Islet of Langerhans (tissue), 1 donor: ENCODE results near the gene PDK4.
"Not testable (repeated sequence)": the region's sequence is repeated elsewhere in the genome, so short reads cannot be mapped to it uniquely, and the experiment has no call there.

Experiments
- FAIRE-seq: peaks from one replicate; lab custom pipeline; 2011; peaks lifted over from hg19 to GRCh38; lab: Jason Lieb, UNC

Gene PDK4

DNA sequence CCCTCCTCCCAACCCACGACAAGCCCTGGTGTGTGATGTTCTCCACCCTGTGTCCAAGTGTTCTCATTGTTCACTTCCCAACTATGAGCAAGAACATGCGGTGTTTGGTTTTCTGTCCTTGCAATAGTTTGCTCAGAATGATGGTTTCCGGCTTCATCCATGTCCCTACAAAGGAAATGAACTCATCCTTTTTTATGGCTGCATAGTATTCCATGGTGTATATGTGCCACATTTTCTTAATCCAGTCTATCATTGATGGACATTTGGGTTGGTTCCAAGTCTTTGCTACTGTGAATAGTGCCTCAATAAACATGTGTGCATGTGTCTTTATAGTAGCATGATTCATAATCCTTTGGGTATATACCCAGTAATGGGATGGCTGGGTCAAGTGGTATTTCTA lies 8.5 kb upstream of the PDK4 start:
- not testable (repeated sequence) for FAIRE-seq

DNA sequence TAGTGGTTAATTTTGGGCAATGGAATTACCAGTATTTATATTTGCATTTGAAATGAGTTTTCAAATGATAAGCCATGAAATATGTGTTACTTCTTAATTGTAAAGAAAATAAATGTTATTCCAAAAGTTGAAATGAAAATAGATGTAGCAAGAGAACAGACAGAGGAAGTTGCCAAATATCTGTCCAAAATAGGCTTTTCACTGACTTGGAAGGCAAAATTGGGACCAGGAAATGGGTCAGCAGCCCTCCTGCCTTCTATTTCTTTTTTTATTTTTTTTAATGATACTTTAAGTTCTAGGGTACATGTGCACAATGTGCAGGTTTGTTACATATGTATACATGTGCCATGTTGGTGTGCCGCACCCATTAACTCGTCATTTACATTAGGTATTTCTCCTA lies 8.1 kb upstream of the PDK4 start:
- FAIRE-seq, result not testable (repeated sequence)

GRCh38 chr7:95602421-95602820 lies 6.1 kb upstream of the PDK4 start:
- FAIRE-seq, result no peak

DNA sequence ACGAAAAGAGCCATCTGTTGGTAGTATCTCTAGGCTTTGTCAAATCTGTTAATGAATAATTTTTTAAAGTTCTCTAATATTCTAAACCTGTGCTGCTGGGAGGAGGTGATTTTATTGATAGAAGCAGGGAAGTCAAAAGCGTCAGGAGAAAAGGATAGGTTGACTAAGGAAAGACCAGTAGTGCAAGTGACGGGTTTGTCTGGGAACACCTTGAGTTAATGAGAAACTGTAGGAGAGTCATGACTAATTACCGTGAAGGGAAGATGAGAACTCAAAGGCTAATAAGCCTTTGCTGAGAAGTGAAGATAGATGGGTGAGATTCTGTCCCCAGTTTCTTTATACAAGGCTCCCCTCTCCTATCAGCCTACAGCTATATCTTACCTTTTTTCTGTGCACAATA lies 5.0 kb upstream of the PDK4 start:
- FAIRE-seq, result no peak

DNA sequence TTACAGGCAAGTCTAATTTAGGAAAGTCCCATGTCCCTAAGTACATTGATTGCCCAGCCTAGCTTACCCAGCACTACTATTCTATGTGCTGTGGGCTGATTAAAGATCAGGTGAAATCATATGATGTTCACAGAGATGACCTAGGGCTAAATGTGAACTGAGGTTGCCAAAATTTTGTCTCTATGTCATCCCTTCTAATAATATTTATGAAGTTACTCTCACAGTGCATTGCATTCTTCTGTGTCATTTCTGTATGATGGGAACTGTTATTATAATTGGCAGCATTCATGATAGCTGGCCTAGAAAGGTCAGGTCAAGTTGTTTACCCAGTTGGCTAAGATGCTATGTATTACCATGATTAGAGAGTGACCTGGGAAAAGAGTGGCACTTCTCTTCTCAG lies 2.8 kb upstream of the PDK4 start:
- FAIRE-seq, result no peak

GRCh38 chr7:95598511-95598910 lies 2.2 kb upstream of the PDK4 start:
- FAIRE-seq, result no peak

DNA sequence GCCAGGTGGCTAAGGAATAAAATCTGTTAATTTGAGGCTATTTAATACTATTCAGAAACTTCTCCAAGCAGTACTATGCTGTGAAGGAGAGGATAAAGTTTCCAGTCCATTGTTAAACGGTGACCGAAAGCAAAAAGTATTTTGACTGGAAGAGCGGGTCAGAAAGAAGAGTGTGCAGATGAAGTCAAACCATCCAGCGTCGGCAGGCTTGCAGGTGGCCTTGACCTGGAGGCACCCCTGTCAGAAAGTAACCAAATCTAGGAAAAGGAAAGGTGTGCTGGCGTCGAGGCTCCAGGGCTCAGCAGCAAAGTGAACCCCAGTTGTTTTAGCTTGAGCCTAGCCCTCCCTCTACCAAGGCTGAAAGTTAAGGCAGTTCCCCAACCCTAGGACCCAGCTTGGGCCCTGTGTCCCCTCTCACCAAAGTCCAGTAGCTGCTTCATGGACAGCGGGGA lies 544 bp downstream of the PDK4 start:
- FAIRE-seq, result peak; percentile 24

DNA sequence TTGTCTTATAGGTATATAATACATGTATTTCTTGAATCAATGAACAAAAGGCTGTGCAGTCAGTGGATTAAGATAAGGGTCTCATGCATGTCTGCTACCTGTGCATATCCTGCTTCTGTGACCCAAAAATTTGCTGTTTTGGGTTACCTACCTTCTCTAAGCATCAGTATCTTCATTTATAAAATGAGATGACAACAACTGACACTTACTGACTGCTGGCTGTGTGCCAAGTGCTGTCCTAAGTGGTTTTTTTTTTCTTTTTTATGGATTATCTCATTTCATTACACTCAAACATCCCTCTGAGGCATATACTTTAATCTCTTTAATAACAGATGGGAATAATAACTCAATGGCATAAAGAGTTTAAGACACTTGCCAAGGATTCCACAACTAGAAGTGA lies 2.1 kb downstream of the PDK4 start:
- FAIRE-seq, result peak; percentile 41

- FAIRE-seq, result no peak
These were observed 3.0 kb downstream of the PDK4 start for GRCh38 chr7:95593343-95593742.

- no peak for FAIRE-seq
These were observed 3.7 kb downstream of the PDK4 start for GRCh38 chr7:95592570-95592969.

GRCh38 chr7:95590387-95591248 lies 5.7 kb downstream of the PDK4 start:
- FAIRE-seq, result peak; percentile 91

GRCh38 chr7:95589766-95590165 lies 6.5 kb downstream of the PDK4 start:
- no peak for FAIRE-seq

DNA sequence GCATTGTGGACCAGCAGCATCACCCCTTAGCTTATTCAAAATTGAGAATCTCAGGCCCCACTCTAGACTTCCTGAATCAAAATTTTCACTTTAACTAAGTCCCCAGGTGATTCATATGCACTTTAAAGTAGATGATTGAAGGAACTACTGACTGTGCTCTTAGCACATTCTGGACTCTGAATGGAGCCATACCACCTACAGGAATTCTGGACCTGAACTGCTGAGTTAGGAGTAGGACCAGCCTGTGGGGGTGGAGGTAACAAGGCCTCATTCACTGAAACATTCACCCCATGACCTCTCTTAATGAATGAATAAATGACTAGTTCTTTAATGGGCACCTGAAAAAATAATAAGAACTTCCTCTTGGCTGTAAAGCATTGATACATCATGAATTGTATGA lies 7.3 kb downstream of the PDK4 start:
- FAIRE-seq, result peak; percentile 81

- FAIRE-seq, result no peak
These were observed 9.4 kb downstream of the PDK4 start for GRCh38 chr7:95586951-95587301.

DNA sequence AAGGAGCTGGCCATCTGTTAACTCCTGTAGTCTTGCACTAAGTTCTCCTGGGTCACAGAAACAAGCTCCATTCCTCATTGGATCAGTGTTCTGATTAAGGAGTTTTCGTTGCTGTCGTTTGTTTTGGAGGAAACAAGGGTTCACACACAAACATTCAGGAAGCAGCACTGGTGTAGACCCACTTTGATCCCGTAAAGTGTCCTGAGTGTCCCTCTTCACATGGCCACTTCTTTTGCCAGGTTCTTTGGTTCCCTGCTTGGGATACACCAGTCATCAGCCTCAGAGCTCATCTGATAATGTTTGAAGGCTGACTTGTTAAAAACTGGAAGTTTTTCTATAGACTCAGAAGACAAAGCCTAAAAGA lies 10.9 kb downstream of the PDK4 start:
- no peak for FAIRE-seq

DNA sequence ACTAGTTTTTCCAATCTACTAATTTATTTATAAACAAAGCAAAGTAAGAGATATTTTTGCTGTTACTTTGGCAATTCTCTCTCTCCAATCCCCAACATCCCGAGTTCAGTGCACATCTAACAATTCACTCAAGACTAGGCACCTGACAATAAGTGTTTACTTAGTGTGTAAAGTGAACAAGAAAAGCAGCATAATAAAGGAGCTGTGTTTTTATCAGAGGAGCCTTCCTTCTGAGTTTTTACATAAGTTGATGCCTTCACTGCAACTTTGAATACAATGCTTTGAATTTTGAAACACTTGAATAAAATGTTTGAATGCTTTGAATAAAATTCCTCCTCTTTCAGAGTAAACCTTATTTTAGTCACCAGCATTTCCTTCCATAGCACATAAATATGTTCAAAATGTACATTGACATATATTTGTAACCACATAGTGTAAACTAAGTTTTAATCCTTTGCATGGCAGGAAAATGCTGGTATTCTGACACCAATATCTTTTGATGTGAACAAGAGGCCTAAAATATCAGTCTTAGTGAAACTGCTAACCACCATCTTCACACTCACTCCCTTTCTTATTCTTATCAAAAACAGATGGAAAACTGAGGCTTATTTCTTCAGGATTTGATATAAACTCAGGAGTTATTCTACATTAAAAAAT lies 11.4 kb downstream of the PDK4 start:
- no peak for FAIRE-seq

- no peak for FAIRE-seq
These were observed 12.3 kb downstream of the PDK4 start for GRCh38 chr7:95583834-95584621.

DNA sequence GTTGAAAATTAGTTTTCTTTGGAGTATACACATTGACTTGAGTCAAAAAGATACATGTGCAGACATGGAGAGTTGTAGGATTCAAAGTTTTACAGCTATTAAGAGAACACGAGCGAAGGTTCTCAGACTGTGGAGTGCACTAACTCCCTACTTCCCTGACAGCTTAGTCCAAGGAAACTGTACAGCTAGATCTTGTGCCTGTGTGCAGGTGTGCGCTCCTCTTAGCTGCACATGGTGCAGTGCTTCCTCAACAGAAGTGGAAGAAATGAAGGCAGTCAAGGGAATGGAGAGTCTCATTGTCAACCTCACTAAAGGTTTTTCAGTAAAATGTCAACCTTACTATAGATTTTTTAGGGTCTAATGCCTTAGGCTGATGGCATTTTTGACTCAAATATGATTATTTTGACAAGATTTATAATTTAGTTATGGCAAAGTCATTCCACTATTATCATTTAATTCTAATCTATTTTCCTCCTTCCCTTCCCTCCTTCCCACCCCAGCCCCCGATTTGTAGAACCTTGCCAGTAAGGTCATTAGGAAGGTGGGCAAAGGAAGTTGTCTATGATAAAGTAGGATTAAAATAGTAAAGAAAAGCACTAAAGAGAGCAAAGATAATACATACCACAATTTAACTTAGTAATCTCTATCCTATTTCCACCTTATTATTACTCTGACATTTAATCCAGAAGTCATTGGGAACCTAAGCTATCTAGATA lies 13.6 kb downstream of the PDK4 start:
- no peak for FAIRE-seq

- FAIRE-seq, result peak; percentile 98
These were observed 14.8 kb downstream of the PDK4 start for GRCh38 chr7:95581467-95581866.

DNA sequence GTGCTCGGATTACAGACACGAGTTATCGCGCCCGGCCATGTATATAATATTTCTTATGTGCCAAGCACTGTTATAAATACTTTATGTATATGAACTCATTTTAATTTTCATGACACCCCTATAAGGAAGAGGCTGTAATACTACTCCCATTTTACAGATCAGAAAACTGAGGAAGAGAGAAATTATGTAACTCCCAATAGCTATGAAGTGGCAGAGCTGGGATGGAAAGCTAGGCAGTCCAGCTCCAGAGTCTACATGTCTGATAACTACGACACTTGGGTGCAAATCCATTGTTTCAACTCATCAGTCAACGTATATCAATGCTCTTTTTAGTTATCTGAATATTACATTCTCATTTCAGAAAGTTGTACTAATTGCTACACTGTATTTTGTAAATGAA lies 17.0 kb downstream of the PDK4 start:
- FAIRE-seq, result no peak

- peak; percentile 94 for FAIRE-seq
These were observed 17.9 kb downstream of the PDK4 start for GRCh38 chr7:95578299-95578855.

- no peak for FAIRE-seq
These were observed 19.2 kb downstream of the PDK4 start for GRCh38 chr7:95577137-95577536.
